Activated CD8-positive, alpha-beta T cell treated with anti-CD3 and anti-CD28 coated beads for 36 hours (primary cell): ENCODE data around the gene CD320. TPM values are rescaled to one million over a fixed set of nuclear protein-coding genes. Genes with fewer than 3 reads are reported as not detected.
"Not testable (repeated sequence)": the region's sequence is repeated elsewhere in the genome, so short reads cannot be mapped to it uniquely, and the experiment has no call there.

Source experiments
- ATAC-seq: fragments of 200-7000 bp; cut with Tn5 transposase; one replicate; pipeline ENCODE4 v1.10.0; 2021; ENCODE audit warnings: mild to moderate bottlenecking, moderate library complexity
- CTCF ChIA-PET: fragments of 350-600 bp; sonication (Branson Sonifier 250); formaldehyde crosslinking; loops from one replicate; lab custom pipeline; 2021; ENCODE audit warnings: antibody characterized with exemption; lab: Charles Lee
- POLR2A ChIA-PET: fragments of 350-600 bp; sonication (Branson Sonifier 250); formaldehyde crosslinking; loops from one replicate; lab custom pipeline; 2021; ENCODE audit warnings: antibody characterized with exemption; lab: Charles Lee
- DNase-seq: peaks from one replicate; pipeline ENCODE4 v3.0.0-alpha.2; 2020
- H3K27ac Mint-ChIP-seq: one replicate; pipeline ENCODE4 v1.8.0; 2021; ENCODE audit warnings: mild to moderate bottlenecking, mixed read lengths
- H3K27me3 Mint-ChIP-seq: one replicate; pipeline ENCODE4 v1.8.0; 2021; ENCODE audit warnings: mixed read lengths
- H3K36me3 Mint-ChIP-seq: one replicate; pipeline ENCODE4 v1.8.0; 2021; ENCODE audit warnings: low read depth, mixed read lengths
- H3K4me1 Mint-ChIP-seq: one replicate; pipeline ENCODE4 v1.8.0; 2021; ENCODE audit warnings: low read depth, mixed read lengths
- H3K4me3 Mint-ChIP-seq: one replicate; pipeline ENCODE4 v1.8.0; 2021; ENCODE audit warnings: mild to moderate bottlenecking, moderate library complexity, mixed read lengths
- H3K9me3 Mint-ChIP-seq: one replicate; pipeline ENCODE4 v1.8.0; 2021; ENCODE audit warnings: mixed read lengths
- CTCF ChIP-seq: fragments of 200-600 bp; IDR thresholded peaks from one replicate; pipeline ENCODE4 v1.8.0; 2022; ENCODE audit warnings: antibody characterized with exemption, mild to moderate bottlenecking
- intact Hi-C: fragments of 100-400 bp; cut with micrococcal nuclease; formaldehyde crosslinking; loops from one replicate; pipeline ENCODE4 v1.10.0; 2022
- total RNA-seq, 2 experiments: library from RNA; stranded (reverse); gene quantifications; one replicate each; pipeline ENCODE4 v1.2.3, GENCODE V29; 2021

CD320 gene
- total RNA-seq, 2 experiments from 2014 or later = 59.0 to 62.2 TPM

GRCh38 chr19:8304841-8305621, 3.1 kb downstream of the CD320 start:
- Mint-ChIP-seq H3K4me3 (no peak overlapping the region), H3K27me3 (no peaks in the 10 kb centered on the region), H3K36me3 (peaks cover 25% of the 10 kb centered on the region), H3K27ac (no peak overlapping the region), H3K4me1 (peaks cover 34% of the 10 kb centered on the region), H3K9me3 (no peaks in the 10 kb centered on the region)
- TF ChIP-seq CTCF = no peak
- ATAC-seq (no peak), DNase-seq (peak; percentile 50)
- intact Hi-C loops = loop anchor here (5.0 kb wide), 1 partner anchor 38 kb away; no protein-coding TSS in a partner anchor
- ChIA-PET CTCF (interaction anchor here (1.2 kb wide), 1 partner anchor 36 kb away, joined by 3 read pairs; no protein-coding TSS in a partner anchor), POLR2A (interaction anchor here (0.6 to 1.5 kb wide), 4 partner anchors 8 to 254 kb away, joined by 3 to 4 read pairs (median 4); no protein-coding TSS in a partner anchor)

GRCh38 chr19:8302734-8303133, 5.4 kb downstream of the CD320 start:
- Mint-ChIP-seq H3K4me3 (no peak overlapping the region), H3K36me3 (peaks cover 21% of the 10 kb centered on the region), H3K27ac (no peak overlapping the region), H3K9me3 (no peaks in the 10 kb centered on the region), H3K27me3 (no peaks in the 10 kb centered on the region), H3K4me1 (peaks cover 21% of the 10 kb centered on the region)
- ChIA-PET CTCF (interaction anchor here (1.5 kb wide), 1 partner anchor 14 kb away, joined by 4 read pairs; no protein-coding TSS in a partner anchor), POLR2A (interaction anchor here (0.8 to 1.8 kb wide), 2 partner anchors 18 to 21 kb away, joined by 4 read pairs; no protein-coding TSS in a partner anchor)
- intact Hi-C loops = no loop called here
- ATAC-seq = no peak
- no peak for DNase-seq
- no peak for TF ChIP-seq CTCF

- DNase-seq (no peak), ATAC-seq (no peak)
- H3K36me3 Mint-ChIP-seq = peaks cover 17% of the 10 kb centered on the region
- H3K4me3 Mint-ChIP-seq = no peak overlapping the region
- ChIA-PET POLR2A (interaction anchor here (0.8 to 1.8 kb wide), 2 partner anchors 18 to 21 kb away, joined by 4 read pairs; no protein-coding TSS in a partner anchor), CTCF (no interaction called here)
- no peak for TF ChIP-seq CTCF
- no peak overlapping the region for H3K27ac Mint-ChIP-seq
- intact Hi-C loops = no loop called here
- no peaks in the 10 kb centered on the region for H3K9me3 Mint-ChIP-seq
- no peaks in the 10 kb centered on the region for H3K27me3 Mint-ChIP-seq
- peaks cover 18% of the 10 kb centered on the region for H3K4me1 Mint-ChIP-seq
Observed at GRCh38 chr19:8302357-8302691, 5.8 kb downstream of the CD320 start.

GRCh38 chr19:8291337-8291736, 16.8 kb downstream of the CD320 start:
- intact Hi-C loops = not testable (repeated sequence)

GRCh38 chr19:8276508-8276907, 31.6 kb downstream of the CD320 start:
- H3K9me3 Mint-ChIP-seq, intact Hi-C loops, CTCF ChIA-PET, POLR2A ChIA-PET, DNase-seq, H3K36me3 Mint-ChIP-seq, H3K27ac Mint-ChIP-seq, H3K4me3 Mint-ChIP-seq, H3K4me1 Mint-ChIP-seq, H3K27me3 Mint-ChIP-seq: not testable (repeated sequence)
- ATAC-seq = peak; percentile 65

More at GRCh38 chr19:8291337-8291736, 16.8 kb downstream of the CD320 start:
- H3K27ac Mint-ChIP-seq, H3K27me3 Mint-ChIP-seq, H3K4me1 Mint-ChIP-seq, CTCF ChIA-PET, POLR2A ChIA-PET, H3K36me3 Mint-ChIP-seq, DNase-seq, H3K9me3 Mint-ChIP-seq, H3K4me3 Mint-ChIP-seq: not testable (repeated sequence)
- ATAC-seq = peak; percentile 56

GRCh38 chr19:8269724-8270123, 38.4 kb downstream of the CD320 start:
- peak overlapping the region; percentile 78 for H3K4me3 Mint-ChIP-seq
- ChIA-PET POLR2A (interaction anchor here (0.7 to 1.8 kb wide), 6 partner anchors 13 to 349 kb away, joined by 3 to 5 read pairs (median 3); no protein-coding TSS in a partner anchor), CTCF (interaction anchor here (1.6 to 2.0 kb wide), 2 partner anchors 36 to 65 kb away, joined by 3 to 7 read pairs; no protein-coding TSS in a partner anchor)
- H3K9me3 Mint-ChIP-seq = no peaks in the 10 kb centered on the region
- H3K27ac Mint-ChIP-seq = peak overlapping the region; percentile 91
- no peaks in the 10 kb centered on the region for H3K27me3 Mint-ChIP-seq
- DNase-seq (no peak), ATAC-seq (no peak)
- peaks cover 5% of the 10 kb centered on the region for H3K36me3 Mint-ChIP-seq
- no peak for TF ChIP-seq CTCF
- intact Hi-C loops = loop anchor here (5.0 kb wide), 1 partner anchor 38 kb away; the partner anchor contains the start of gene CD320
- H3K4me1 Mint-ChIP-seq = peaks cover 13% of the 10 kb centered on the region
